CMK (cell line): ENCODE results near the gene KCTD17.

ENCODE experiments used
- DNase-seq: peaks from one replicate; pipeline ENCODE4 v3.0.0-alpha.2; 2010; ENCODE audit warnings: low read depth

KCTD17 gene

DNA sequence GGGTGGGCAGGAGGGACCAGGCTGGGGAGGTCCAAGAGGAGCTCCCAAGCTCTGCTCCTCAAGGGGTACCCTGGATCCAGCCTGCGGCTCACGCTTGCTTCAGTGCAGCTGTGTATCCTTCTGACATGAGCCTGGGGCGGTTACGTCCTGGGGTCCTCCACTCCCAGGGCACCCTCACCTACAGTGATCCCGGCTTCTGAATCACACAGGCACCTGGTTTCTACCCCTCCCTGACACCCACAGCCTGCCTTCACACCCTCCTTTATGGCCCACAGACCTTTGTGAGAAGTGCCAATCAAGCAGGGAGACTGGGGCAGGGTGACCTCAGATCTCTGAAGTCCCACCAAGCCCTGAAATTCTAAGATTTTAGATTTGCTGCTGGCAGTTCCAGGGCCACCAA lies 30.5 kb upstream of the KCTD17 start:
- DNase-seq, result no peak

DNA sequence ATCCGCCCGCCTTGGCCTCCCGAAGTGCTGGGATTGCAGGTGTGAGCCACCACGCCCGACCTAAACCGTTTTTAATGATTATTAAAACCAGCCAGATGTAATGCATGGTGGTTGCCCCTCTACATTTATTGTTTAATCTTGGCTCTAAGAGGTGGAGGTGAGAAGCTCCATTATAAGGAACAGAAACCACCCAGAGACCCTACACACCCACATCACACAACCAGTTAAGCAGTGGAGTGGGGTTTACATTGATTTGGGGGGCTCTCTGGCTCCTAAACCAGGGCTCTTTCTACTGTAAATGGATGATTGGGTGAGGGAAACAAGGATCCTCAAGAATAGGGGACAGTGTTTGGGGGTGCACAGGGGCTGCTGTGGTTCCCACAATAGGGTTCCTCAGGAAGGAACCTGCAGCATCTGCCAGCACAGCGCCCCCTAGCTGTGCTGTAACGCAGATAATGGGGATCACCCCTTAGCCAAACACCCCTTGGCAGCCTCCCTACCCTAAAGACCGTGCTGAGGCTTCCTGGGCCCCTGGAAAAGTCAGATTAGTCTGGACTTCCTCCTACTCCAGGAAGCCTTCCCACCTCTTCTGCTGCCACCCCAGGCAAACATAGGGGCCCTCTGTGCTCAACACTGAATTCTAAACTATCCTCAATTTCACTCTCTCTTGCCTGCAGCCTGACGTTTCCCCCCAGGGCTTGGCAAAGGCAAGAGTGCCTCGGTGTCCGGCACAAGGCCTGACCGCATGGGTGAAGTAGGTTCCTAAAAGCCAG lies 29.6 kb upstream of the KCTD17 start:
- DNase-seq, result peak; percentile 65

DNA sequence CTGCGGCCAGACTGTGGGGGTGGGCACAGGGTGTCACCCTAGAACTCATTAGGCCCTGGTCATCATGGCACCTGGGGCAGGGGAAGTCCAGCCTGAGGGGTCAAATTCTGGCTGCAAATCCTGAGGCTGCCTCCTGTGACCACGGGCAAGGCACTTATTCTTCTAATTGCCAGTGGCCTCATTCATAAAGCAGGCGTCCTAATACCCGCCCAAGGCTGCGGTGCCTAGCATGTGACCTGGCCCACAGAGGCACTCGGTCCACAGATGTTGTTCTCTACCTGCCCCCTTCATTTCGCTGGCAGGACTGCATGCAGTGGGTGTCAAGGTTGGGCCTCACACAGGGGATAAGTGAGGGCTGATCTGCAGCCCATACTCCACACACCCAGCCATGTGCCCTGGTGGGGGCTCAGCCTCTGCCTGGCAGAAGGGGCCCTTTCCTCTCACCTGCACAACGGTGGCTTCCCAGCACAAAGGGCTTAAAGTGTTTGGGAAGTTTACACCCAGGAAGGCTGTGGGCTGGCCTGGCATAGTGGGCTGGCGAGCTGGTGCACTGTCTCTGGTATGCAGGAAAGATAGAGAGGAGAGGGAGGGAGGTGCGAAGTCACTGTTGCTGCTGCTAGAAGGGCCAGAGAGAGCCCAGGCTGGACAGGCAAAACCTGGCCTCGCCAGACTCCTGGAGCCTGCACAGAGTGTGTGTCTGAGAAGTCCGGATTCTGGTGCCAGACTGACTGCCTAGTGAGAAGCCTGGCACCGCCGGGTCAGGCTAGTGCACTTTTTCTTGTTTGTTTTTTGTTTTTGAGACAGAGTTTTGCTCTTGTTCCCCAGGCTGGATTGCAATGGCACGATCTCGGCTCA lies 28.8 kb upstream of the KCTD17 start:
- no peak for DNase-seq

DNA sequence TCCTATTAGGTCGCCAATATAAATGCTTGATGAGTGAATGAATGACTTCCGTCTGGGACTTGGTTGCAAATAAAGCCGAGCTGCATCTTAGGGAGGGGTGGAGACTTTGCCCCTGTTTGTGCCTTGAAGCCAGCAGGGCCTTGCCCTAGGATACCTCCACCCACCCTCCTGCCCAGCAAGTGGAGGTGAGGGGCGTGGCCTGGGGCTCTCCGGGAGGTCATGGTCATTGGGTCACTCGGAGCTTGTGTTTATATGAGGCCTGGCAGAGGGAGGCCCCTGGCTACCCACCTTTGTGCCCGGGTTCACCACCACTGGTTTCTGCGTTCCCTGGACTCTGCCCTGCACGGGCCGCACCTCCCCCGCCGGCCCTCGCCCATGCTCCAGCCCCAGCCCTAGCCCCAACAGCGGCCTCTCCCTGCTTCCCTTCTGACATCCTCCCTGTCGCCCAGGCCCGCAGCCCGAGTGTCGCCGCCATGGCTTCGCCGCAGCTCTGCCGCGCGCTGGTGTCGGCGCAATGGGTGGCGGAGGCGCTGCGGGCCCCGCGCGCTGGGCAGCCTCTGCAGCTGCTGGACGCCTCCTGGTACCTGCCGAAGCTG lies 27.7 kb upstream of the KCTD17 start:
- DNase-seq, result no peak

DNA sequence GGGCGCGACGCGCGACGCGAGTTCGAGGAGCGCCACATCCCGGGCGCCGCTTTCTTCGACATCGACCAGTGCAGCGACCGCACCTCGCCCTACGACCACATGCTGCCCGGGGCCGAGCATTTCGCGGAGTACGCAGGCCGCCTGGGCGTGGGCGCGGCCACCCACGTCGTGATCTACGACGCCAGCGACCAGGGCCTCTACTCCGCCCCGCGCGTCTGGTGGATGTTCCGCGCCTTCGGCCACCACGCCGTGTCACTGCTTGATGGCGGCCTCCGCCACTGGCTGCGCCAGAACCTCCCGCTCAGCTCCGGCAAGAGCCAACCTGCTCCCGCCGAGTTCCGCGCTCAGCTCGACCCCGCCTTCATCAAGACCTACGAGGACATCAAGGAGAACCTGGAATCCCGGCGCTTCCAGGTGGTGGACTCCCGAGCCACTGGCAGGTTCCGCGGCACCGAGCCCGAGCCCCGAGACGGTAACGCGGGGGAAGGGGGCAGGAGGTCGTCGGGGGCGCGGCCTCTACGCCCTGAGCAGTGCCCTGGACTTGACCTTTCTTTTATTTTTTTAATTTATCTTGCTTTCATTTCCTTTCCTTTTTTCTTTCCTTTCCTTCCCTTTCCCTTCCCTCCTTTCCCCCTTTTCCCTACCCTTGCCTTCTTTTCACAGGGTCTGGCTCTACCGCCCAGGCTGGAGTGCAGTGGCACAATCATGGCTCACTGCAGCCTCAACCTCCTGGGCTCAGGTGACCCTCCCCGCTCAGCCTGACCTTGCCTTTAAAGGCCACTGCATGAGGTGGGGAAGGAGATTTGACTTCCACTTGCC lies 27.0 kb upstream of the KCTD17 start:
- DNase-seq, result no peak

DNA sequence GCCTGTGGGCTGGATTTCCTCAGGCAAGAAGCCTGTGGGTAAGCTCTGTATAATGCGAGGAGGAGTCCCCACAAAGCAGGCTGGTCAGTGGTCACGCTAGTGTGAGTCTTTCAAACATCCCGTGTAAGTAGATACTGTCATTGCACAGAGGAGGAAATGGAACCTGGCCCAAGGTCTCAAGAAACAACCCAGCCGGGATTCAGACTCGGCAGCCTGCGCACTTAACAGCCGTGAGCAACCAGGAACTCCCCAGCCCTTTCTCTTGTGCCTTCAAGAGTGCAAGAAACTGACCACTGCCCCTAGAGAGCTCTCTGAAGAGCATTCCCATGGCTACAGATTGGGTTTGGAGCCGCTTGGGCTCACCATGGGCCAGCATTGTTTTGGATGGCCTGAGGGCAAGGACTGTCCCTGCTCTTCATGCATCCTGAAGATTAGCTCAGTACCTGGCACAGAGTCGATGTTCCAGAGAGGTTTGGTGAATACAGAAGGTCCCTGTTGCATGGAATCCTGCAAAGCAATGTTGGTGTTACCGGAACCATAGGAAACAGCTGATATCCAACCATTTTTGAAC lies 26.0 kb upstream of the KCTD17 start:
- DNase-seq, result no peak

DNA sequence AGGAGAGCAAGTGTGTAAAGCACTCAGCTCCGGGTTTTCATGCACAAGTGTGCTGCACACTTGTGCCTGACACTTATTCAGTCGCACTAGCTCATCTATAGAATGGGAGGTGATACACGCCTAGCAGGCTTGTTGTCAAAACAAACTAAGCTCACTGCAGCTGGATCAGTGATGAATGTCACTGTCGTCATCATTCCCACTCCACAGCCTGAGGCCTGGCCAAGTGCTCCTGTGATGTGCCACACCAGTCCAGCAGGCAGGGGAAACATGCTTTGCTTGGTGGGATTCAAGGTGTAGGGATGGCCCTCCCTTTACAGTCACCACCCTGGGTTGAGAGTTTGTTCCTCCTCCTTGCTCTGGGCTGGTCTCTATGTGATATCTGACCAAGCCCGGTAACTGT lies 25.2 kb upstream of the KCTD17 start:
- no peak for DNase-seq

DNA sequence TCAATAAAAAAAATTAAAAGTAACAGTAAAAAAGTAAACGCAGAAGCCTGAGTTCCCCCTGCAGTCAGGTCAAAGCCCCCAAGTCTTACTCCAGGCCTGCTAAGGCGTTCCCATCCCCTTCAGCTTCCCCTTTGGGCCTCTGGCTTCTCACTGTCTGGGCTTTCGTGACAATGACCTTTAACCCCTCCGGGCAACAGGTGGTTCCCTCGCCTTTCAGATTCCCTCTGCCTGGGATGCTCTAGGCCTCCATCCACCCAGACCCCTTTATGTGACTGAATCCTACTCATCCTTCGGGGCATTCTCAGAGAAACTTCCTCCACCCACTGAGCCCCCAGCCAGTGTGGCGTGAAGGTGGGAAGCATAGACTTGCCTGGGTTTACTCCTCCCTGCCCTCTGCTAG lies 24.0 kb upstream of the KCTD17 start:
- no peak for DNase-seq

DNA sequence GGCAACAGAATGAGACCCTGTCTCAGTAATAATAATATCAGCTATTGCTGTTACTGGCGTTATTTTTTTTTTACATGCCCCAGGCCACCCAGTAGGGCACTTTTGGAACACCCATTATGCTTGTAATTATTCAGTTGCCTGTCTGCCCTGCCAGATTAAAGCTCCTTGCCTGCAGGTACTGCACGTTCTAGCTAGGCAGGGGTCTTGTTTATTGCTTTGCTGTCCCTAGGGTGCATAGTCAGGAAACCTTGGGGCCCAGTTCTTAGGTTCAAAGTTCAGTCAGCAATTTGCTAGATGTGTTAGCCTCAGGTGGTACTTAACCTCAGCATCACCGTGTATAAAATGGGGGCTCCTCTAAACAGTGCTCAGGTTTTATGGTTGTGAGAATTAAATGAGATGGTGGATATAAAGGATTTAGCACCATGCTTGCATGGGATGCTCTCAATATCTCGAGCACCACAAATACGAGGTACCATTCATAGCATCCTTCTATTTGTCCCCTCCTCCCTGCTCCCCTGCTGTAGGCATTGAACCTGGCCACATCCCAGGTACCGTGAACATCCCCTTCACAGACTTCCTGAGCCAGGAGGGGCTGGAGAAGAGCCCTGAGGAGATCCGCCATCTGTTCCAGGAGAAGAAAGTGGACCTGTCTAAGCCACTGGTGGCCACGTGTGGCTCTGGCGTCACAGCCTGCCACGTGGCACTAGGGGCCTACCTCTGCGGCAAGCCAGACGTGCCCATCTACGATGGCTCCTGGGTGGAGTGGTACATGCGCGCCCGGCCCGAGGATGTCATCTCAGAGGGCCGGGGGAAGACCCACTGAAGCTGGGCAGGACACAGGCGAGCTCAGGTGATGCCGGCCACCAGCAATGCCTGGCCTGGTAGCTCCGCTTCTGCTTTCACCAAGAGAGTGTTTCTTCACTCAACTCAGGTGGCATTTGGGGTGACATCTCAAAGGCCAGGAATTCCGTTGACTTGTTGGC lies 22.6 kb upstream of the KCTD17 start:
- no peak for DNase-seq

DNA sequence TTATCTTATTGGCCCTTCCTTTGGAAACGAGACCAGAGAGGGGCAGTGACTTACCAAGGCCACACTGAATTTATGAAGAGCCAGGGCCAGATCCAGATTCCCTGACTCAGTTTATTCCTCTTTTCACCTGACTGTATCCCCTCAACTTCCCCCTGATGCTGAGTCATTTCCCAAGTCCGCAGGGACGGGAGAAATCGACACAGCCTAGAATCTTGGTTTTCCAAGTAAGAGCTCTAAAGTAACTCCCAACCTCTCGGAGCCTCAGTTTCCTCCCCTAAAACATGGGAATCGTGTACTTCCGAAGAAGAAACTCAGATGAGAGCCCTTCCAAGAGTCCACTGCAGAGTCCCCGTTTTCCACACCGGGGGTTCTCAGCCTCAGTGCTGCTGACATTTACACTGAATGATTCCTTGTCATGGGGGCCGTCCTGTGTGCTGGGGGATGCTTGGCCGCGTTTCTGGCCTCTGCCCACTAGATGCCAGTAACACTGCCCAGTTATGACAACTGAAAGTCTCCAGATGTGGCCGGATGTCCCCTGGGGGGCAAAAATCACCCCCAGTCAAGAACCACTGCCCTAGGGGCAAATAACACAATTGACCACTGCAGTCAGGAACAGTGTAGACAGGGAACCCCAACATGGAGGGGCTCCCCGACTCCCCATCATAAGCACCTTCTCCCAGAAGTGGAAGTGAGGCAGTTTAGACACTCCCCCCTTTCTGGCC lies 20.8 kb upstream of the KCTD17 start:
- no peak for DNase-seq

DNA sequence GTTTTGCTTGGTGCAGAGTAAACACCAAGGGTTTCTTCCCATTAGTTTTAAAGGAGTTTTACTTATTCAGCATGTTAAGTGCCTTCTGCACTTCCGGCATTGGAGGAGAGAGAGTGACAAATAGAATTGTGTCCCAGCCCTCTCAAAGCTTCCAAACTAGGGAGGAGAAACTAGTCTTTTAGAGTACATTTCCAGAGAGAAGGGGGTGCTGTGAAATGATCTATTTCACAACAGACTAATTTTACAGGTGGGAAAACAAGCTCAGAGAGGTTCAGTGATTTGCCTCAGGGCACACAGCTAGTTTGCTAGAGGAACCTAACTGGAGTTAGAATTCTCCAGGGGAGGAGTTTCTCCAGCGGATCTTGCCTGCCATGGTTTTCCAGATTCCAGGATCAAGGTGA lies 19.4 kb upstream of the KCTD17 start:
- DNase-seq, result no peak

DNA sequence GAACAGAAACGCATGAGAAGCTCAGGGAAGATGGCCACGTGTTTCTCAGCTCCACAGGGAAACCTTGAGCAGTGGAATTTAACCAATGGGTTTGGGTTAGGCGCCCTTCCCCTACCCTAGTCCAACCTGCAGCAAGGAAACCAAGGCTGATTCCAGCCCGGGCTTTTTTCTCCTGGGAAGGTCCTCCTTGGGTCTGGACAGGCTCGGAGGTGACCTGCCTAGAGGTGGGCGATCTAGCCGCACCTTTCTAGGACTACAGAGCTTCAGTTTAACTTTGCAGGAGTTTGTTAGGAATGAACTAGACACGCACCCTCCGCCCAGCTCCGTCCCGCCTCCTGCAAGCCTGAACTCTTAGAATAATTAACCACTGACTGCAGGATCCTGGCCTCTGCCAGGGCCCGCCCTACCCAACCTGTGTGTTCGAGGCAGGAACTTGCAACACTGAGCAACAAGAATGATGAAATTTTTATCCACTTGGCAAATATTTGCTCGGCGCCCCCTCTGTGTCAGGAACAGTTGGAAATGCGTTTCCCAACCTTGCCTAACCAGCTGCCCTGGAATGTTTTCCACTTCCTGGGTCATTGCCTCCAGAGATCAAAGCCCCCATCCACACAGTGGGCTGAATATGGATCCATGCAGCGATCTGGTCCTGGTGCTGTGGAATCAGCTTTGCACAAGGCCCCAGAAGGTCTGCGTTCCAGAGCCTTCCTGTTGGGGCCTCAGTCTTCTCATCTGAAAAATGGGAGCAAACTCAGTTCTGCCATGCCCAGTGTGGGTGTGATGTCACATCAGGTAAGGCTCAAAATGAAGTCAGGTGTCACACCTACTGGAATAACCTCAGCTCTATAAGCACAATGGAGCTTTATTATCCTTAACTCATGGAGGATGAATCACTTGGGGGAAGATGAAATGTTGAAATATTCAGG lies 18.7 kb upstream of the KCTD17 start:
- no peak for DNase-seq

DNA sequence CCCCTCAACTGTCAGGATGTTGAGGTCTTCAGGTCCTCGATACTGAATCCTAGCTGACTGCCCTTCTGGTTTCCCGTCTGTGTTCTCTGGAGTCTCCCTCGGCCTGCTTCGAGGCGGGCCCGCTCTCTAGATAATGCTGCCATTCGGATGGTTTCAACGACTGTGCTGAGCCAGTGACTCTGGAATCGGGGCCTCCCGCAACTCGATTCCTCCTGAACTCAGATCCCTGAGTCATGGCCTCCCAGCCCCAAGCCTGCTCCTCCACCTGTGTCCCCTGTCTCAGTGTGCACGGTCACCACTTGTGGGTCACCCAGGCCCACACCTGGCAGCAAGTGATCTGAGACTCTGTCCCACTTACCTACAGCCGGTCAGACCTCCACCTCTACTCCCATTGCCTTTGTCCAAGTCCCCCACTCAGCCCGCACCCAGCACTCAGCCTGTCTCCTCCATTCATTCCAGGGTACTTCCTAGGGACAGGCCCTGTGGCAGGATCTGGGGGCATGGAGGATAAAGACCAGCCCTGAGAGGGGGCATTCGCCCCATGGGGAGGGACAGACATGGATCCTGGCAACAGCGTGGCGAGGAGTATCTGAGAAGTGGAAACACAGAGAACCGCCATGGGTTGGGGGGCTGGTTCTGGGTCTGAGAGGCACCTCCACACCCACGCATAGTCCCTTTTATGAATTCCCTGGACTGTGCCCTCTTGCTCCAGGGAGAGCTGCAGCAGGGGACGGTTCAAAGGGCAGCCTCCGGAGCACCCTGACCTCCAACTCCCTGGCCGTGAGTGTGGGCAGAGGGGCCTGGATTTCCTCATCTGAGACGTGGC lies 17.7 kb upstream of the KCTD17 start:
- no peak for DNase-seq

DNA sequence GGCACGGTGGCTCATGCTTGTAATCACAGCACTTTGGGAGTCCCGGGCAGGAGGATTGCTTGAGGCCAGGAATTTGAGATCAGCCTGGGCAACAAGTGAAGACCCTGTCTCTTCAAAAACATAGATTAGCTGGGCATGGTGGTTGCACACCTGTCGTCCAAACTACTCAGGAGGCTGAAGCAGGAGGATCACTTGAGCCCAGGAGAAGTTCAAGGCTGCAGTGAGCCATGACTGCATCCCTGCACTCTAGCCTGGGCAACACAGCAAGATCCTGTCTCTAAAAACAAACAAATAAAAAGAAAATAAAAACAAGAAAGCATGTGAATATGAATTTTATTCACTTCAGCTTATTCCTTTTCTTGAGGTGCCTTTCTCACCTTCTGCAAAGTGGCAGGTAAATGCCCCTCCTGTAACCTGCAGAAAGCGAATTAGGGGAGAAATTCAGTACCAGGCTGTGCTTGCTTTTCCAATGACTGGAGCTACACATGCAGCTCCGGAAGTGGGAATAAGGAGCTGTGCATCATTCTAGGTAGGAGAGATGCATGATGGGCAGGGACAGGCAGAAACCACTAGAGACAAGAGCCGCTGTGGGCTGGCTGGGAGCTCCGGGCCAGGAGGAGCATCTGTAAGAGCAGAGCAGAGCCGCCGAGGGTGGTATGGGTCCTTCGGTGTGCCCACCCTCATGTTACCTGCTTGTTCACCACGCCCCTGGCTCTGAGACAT lies 14.7 kb upstream of the KCTD17 start:
- DNase-seq, result no peak

DNA sequence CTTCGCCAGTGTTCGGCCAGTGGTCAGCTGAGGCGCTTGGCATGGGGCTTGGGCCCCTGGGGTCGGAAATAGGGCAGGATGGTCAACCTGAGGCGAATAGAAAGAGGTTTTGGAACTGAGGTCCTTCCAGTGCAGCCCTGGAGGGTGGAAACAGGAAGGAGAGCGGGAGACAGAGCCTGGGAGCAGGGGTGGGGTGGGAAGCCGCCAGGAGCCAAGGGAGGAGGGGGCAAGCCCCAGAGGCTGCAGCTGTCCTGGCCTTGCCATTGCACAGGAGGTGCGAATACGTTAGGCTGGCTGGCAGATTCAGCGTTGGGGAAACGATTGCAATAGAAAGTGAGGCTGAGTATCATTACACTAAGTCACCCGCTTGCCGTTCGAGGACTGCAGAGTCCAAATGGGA lies 13.9 kb upstream of the KCTD17 start:
- DNase-seq, result no peak

DNA sequence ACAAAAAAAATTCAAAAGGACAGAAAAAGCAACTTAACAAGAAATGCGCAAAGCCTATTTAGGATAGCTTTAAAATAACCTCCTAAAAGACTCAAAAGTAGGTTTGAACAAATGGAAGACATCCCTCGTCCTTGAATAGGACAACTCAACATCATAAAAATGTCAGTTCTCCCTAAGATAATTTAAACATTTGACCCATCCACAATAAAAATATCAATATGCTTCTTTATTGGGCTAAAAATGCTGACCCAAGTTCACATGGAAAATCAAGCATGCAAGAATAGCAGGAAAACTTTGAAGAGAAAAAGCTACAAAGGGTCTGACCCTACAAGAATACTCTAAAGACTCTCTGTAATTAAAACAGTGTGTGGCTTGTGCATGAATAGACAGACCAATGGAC lies 12.1 kb upstream of the KCTD17 start:
- no peak for DNase-seq

DNA sequence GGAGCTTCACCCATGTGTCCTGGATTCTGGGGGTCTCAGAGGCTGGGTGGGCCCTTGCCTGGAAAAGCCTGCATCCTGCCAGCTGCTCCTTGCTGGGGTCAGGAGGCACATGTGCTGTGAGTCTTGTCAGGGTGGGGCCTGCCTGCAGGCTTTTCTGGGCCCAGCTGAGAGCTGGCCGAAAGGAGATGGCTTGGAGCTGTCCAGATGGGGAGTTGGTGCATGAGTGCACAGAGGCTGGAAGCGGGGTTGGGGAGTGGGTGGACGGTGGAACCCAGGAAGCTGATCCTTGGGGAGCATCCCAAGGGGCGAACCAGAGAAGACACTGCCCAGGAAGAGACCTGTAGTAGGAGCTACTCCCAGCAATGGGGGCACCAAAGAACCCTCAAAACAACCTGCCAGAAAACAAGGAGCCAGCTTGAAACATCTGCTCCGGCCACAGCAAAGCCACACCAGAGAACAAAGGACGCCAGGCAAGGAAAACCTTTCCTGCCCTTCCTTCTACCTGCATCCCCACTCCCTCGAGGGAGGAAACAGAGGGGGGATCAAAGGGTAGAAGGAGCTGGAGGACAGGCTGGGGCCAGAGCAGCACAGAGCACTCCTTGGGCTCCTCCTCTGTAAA lies 8.2 kb upstream of the KCTD17 start:
- no peak for DNase-seq
